ENCODE results near the gene ANKS1B.

The ANKS1B gene

DNA sequence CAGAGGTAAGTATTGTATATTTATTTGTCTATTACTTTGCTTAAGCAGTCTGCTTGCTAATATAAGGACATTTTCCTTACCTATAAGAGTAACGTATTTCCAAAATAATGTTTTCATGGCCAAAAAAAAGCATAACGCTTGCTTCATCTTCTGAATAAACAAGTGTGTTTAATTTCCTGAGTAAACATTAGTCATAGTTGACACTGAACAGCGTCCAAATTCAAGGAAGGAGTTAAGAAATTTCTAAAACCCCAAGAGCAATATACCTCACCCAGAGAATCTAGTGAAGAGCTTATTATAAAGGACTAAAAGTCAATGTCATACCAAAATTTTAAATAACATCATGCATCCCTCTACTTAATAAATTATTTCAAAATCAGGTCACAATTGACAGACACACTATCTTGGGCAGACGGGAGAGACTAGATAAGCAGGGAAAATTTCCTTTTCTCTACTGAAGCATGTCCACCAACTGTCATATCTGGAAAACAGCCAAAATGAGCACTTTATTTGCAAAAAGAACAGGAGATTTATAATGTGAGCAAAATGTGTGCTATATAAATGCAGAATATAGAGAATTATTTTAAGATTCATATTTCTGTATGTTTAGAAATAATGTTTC, 25.1 kb downstream of the ANKS1B start:
- no peak for DNase-seq

GRCh38 chr12:99957866-99958466, 26.8 kb downstream of the ANKS1B start:
- no peak for DNase-seq

DNA sequence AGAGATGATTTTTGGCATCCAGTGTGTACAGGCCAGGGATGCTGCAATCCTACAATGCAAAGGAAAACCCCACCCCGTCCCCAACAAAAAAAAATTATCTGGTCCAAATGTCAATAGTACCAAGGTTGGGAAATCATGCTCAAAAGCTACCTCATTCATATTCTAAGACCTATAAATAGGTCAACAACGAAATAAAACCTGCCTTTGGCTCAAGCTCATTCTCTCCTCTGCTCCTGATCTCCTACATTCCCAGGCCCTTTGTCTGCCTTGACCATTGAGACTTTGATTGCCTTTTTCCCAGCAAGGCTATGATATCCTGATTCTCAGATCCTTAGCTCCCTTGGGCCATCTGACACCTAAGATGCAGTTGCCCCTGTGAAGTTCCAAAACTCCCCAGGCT, 30.0 kb downstream of the ANKS1B start:
- no peak for DNase-seq

DNA sequence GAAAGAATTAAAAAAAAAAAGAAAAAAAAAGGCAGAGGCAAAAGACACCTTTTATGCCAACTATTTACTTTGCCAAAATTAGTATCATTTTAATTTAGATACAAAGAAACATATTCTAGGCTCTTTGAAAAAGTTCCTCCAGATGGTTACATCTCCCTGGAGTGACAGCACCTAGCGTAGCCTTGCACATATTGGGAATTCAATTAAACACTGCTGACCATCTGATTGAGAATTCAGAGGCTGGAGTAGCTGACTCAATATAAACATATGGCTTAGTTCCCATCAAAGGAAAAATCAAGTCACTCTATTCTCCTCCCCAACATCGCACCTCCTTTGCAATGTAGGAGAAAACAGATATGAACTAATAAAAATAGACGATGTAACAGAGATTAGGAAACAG, 36.4 kb downstream of the ANKS1B start:
- DNase-seq = no peak

- no peak for DNase-seq
Measured at GRCh38 chr12:99946131-99946530, 38.6 kb downstream of the ANKS1B start.

- no peak for DNase-seq
Measured at GRCh38 chr12:99935608-99936007, 49.1 kb downstream of the ANKS1B start.

DNA sequence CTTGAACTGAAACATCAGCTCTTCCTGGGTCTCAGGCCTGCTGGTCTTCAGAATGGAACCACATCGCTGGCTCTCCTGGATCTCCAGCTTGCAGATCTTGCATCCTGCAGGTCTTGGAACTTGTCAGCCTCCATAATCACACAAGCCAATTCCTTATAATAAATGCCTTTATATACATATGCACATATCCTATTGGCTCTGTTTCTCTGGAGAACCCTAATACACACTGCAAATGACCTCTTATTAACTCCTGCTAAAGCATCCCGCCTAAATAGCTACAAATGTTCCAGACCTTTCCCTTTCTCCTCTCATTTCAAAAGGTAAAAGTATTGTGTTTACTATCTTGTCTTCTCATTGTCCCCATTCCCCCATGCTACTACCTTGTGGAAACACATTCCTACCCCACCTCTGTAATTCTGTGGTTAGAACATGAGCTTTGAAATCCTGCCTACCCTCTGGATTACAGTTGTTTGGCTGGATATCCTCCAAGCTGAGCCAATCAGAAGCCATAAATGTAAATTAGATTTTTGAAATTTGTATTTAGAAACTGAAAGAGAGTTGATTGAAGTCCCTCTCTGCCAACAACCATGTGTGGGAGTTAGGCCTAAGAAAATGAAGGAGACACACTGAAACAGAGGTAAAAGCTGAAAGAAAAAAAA, 58.1 kb downstream of the ANKS1B start:
- no peak for DNase-seq

DNA sequence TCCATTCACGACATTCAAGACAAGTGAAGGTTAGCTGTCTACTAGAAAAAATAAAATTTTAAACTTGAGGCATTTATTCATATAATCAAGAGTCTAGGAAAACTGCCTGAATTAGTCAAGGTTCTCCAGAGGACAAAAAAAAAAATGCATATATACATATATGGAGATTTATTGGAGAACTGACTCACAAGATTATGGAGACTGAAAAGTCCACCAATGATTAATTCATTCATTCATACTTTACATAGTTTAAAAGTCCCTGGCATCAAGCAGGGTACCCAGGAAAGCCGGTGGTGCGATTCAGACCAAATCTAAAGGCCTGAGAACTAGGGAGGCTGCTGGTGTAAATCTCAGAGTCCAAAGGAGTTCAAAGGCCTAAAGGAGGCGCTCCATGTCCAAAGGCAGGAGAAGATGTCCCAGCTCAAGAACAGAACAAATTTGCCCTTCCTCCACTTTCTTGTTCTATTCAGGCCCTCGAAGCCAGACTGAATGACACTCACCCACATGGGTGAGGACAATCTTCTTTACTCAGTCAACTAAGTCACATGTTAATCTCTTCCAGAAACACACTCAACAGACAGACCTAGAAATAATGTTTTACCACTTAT, 64.3 kb downstream of the ANKS1B start:
- no peak for DNase-seq

DNA sequence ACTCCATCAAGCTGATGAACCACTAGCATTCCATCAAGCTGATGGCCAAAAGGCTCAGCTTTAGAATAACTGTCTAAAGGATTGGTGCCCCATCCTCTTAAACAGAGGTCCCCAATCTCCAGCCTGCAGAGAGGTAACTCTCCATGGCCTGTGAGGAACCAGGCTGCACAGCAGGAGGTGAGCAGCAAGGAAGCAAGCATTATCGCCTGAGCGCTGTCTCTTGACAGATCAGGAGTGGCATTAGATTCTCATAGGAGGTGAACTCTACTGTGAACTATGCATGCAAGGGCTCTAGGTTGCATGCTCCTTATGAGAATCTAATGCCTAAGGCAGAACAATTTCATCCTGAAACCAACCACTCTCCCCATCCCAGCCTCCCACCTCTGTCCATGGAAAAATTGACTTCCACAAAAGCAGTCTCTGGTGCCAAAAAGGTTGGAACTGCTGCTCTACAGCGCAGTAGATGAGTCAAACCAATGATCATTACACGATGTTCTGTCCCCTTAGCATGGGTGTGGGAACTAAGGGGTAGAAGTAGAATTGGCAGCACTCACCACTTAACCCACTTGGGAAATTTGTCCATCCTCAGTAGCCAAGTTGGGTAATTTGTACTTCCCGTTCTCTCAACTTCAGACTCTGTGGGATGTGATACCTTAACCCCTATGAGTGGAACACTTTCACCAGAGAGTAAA, 66.9 kb downstream of the ANKS1B start:
- DNase-seq = no peak

DNA sequence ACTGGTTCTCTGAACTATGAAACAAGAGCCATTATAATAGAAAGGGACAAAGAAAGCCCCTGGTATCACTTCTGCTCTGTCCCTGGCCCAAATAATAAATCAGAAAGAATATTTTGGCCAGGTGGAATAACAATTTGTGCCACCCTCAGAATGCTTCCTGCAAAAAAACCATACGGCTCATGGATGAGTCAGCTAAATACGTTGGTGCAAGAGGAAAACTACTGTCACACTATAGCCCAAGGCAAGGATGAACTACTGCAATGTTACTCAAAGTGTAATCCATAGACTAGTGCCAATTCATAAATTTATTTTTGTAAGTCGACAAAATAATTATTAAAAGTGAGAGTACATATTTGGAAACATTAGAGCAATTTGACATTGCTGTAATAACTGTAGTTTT, 68.2 kb downstream of the ANKS1B start:
- DNase-seq = no peak

DNA sequence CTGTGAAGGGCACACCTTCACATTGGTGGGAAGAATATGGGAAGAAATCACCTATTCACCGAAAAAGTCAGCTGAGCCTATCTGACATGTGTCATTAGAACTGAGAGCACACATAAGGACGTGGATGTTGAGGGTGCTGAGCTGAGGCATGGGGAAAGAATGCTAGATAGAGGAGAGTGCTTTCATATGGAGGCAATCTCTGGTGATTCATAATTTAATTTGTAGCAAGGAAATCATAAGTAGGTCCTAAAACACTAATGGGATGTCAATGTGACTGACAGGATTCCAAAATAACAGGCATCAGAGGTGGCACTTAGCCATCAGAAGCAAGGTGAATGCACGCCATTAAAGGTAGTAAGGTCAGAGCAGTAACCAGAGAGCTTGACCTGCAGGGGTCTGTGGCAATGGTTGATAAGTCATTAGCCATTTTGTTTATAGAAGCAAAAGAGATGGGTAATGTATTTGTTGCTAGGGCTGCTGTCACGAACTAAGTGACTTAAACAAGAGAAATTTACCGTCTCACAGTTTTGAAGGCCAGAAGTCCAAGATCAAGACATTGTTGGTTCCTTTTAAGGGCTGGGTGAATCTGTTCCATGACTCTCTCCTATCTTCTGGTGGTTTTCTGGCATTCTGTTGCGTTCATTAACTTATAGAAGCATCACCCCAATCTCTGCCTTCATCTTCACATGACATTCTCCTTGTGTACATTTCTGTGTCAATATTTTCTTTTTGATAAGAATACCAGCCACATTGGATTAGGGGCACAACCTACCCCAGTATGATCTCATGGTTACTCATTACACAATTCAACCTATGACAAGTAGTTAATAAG, 69.3 kb downstream of the ANKS1B start:
- no peak for DNase-seq

- DNase-seq = no peak
Measured at GRCh38 chr12:99914206-99914605, 70.5 kb downstream of the ANKS1B start.

- no peak for DNase-seq
Measured at GRCh38 chr12:99911967-99912366, 72.8 kb downstream of the ANKS1B start.

DNA sequence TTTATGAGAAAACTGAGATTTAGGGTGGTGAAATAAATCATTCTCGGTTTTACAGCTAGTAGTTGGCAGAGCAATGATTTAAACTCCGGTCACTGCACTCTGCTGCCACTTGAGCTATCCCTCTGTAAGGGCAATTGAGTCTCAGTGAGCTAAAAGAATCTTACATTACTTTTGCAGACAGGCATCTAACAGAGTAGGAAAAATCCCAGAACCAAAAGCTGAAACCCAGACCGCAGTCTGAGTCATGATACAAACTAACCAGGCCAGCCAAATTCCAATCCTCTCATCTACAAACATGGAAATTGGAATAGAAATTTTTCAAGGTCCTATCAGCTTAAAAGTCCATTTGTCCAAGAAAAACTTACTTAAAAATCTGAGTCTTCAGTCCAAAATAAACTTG, 73.7 kb downstream of the ANKS1B start:
- DNase-seq = no peak

- DNase-seq = no peak
Measured at GRCh38 chr12:99910342-99910741, 74.4 kb downstream of the ANKS1B start.

GRCh38 chr12:99906786-99907579, 77.8 kb downstream of the ANKS1B start:
- DNase-seq = no peak

GRCh38 chr12:99901181-99901580, 83.6 kb downstream of the ANKS1B start:
- DNase-seq = no peak

DNA sequence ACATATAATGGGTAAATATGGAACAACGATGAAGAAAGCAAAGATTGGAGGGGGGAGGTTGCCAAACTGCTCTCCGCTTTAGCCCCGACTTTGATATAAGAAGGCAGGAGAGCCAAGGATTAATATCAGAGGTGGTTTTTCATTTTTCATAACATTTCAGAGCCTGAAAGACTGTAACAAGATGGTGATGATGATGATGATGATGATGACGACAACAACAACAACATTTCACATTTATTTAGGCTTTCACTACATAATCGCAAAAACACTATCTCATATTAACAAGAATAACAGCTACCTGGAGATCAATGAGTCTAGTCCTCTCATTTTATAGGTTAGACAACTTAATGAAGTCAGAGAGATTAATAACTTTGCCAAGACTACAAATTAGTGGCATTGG, 86.1 kb downstream of the ANKS1B start:
- no peak for DNase-seq

DNA sequence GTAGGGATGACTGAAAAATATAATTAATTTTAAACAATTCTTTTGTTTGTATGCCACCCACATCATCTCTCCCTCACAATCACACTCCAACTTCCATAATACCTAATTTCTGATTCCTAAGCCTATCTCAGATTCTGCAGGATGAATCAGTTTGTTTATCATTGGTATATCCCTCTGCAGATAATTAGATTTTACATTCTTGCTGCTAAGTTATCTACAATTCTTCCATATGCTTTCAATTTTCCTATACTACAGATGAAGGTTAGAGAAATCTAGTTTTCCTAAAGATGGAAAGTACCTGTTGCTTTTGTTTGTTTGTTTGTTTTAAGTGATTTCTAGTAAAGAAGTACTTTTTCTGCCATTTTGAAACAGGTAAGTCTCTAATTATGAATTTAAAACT, 105.3 kb downstream of the ANKS1B start:
- DNase-seq = no peak

- DNase-seq = no peak
Measured at GRCh38 chr12:99875081-99875480, 109.7 kb downstream of the ANKS1B start.

DNA sequence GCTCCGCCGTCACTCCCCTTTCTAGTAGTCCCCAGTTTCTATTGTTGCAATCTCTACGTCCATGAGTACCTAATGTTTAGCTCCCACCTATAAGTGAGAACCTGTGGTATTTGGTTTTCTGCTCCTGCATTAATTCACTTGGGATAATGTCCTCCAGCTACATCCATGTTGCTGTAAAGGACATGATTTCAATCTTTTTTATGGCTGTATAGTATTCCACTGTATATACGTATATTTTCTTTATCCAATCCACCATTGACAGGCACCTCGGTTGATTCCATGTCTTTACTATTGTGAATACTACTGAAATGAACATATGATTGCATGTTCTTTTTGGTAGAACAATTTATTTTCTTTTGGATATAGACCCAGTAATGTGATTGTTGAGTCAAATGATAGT, 114.7 kb downstream of the ANKS1B start:
- no peak for DNase-seq

- DNase-seq = no peak
Measured at GRCh38 chr12:99861731-99862130, 123.0 kb downstream of the ANKS1B start.
